GDM1 (cell line): Measurements from ENCODE around the gene PIGX.
A peak's percentile ranks its signal among the peaks of the same experiment; 100 is the strongest.

Experiments used
- DNase-seq: peaks from one replicate; lab custom pipeline; 2025; lab: John Stamatoyannopoulos, UW

The PIGX gene

GRCh38 chr3:196757876-196758739, 45.9 kb downstream of the PIGX start:
- DNase-seq, result no peak

DNA sequence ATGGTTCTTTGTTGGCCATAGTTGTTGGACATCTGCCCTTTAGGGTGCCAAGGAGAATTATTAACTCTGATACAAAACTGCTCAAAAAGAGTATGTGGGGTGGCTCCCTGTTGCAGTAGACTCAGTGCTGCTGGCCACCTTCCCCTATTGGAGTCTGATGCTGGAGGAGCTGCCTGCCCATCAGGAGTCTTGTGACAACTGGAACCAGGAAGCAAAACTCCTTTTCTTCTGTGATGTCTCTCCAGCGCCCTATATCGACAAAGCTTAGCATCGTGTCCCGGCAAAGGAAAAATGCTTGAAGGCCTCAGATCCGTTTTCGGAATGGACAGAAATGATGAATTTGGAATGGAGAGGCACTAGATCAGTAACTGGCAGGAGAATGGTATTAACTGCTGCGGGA, 51.0 kb downstream of the PIGX start:
- no peak for DNase-seq

GRCh38 chr3:196765454-196765853, 53.3 kb downstream of the PIGX start:
- no peak for DNase-seq

GRCh38 chr3:196771067-196771466, 58.9 kb downstream of the PIGX start:
- no peak for DNase-seq

DNA sequence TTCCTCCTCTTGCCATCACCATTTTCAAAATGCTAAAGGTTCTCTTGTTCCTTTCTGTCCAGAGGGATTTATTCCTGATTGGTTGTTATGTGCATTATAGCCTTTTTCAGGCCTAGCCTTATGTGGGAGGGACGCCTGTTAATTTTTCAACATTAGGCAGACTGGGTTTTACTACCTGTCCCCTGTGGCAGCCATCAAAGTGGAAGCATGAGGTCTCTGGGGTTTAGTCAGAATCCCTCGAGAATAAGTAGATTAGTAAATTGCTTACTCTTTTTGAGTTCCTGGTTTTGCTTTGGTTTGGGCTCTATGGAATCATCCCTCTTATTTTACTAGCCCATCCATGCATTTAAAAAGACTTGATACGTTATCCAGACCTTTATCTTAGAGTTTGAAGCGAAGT, 59.9 kb downstream of the PIGX start:
- DNase-seq, result no peak

DNA sequence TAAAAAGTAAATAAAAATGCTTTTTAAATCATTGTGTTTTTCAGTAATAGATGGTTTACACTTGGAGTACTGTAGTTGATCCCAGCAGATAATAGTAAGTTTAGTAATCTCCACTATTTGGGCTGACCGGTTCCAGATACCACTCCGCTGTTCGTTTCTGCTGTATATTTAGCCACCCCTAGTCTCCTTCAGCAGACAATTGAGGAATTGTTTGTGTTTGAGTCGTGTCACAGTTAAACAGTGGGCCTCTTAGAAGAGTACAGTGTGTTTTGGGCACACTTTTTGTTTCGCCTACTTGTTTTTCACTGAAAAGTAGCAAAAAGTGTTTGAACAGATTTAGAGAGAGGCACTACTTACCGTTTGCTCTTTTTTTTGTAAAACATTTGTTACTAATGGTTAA, 60.7 kb downstream of the PIGX start:
- DNase-seq, result no peak

DNA sequence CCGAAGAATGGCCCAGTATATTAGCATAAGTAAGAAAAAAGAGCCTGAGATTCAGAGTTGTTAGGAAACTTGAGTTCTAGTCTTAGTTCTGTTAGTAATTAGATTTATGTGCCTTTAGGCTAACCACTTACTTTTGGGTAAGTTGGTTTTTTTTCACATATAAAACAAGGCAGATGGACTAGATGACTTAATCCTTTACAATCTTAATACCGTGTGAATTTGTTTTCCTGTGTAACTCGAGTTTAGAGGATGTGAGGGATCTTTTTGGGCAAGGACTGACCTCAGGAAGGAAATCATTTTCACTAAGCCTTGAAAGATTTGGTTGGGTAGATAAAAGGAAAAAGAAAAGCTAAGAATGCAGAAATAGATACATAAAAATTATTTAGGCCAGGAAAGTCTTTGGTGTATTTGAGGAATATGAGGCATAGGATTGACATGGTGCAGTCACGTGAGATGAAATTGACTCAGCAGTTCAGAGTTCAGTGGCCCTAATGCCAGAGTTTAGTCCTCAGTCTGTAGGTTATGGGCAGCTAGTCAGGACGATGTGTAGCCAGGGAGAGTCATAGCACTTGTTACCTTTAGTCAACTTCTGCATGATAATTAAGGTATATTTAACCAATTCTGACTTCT, 62.1 kb downstream of the PIGX start:
- peak; percentile 1 for DNase-seq

GRCh38 chr3:196774848-196775422, 62.8 kb downstream of the PIGX start:
- no peak for DNase-seq

DNA sequence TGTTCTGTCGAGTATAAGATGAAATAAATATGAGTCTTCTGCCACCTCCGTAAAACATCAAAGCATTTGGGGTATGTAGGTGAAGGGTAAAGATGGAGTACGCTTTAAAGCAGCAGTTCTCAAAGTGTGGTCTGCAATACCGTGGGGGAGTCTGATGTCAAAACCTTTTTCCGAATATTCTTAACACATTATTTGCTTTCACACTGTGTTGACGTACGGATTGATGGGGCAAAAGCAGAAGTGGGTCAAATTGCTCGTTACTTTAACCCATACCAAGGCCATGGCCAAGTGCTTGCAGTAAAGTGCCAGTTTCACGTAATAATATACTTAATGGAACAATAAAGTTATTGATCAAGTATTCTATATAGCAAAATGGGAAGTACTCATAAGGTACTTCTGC, 63.8 kb downstream of the PIGX start:
- DNase-seq, result no peak

DNA sequence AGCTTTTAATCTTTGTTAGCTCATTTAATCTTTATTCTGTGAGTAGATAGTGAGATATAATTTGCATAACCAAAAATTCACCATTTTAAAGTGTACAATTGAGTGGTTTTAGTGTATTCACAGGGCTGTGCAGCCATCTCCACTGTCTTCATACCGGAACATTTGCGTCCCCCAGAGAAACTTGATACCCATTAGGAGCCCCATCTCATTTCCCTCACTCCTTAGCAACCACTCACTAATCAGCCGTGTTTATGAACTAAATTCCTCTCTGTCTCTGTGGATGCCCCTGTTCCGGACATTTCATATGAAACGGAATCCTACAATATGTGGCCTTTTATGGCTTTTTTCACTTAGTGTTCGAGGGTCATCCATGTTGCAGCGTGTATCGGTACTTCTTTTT, 65.7 kb downstream of the PIGX start:
- no peak for DNase-seq

DNA sequence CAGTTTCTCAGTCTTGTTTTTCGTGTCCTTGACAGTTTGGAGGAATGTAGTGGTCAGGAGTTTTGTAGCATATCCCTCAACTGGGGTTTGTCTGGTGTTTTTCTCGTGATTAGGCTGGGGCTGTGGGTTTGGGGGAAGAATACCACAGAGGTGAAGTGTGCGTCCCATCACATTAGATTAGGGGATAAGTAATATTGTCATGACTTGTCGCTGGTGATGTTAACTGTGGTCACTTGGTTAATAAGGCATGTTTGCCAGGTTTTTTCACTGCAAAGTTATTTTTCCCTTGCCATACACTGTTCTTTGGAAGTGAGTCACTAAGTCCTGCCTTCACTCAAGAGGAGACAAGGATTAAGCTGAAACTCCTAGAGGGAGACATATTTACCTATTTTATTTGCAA, 66.6 kb downstream of the PIGX start:
- no peak for DNase-seq

GRCh38 chr3:196782511-196782910, 70.3 kb downstream of the PIGX start:
- no peak for DNase-seq
